IMR-90 (cell line): ENCODE results near the gene WDR46. TPM values are rescaled to one million over a fixed set of nuclear protein-coding genes. Genes with fewer than 3 reads are reported as not detected.

Experiments used
- ATAC-seq: fragments of 200-7000 bp; cut with Tn5 transposase; 2 replicates; pipeline ENCODE4 v1.9.1; 2020; ENCODE audit warnings: low read depth, mild to moderate bottlenecking, moderate library complexity
- BruUV-seq: library from RNA; stranded (reverse); fragments of 400-500 nt; replicated peaks from 2 replicates; lab custom pipeline; 2021; lab: Mats Ljungman, UMichigan
- CTCF ChIA-PET: fragments of 300-600 bp; formaldehyde crosslinking; extraction: SDS; loops from one replicate; lab custom pipeline; 2021; ENCODE audit warnings: antibody characterized with exemption; lab: Yijun Ruan, JAX
- POLR2A ChIA-PET: fragments of 300-600 bp; sonication (Branson Sonifier 250); formaldehyde crosslinking; loops from one replicate; lab custom pipeline; 2022; ENCODE audit warnings: antibody characterized with exemption; ENCODE audit not compliant: unreplicated experiment; lab: Charles Lee
- DNase-seq: peaks from one replicate; pipeline ENCODE4 v3.0.0; 2013
- H2AFZ ChIP-seq: replicated peaks from 2 replicates; pipeline ENCODE3; 2013; ENCODE audit warnings: low read length, mild to moderate bottlenecking; ENCODE audit not compliant: poor library complexity
- H2AK5ac ChIP-seq: 2 replicates; pipeline ENCODE4 v1.6.1; 2013; ENCODE audit warnings: low read depth, low read length, inconsistent platforms
- H2AK9ac ChIP-seq: replicated peaks from 2 replicates; pipeline ENCODE3; 2013; ENCODE audit warnings: mild to moderate bottlenecking, low read depth, low read length, moderate library complexity; ENCODE audit not compliant: poor library complexity
- H2BK120ac ChIP-seq: 2 replicates; pipeline ENCODE4 v1.6.1; 2013; ENCODE audit warnings: low read depth, low read length, inconsistent platforms
- H2BK15ac ChIP-seq: 3 replicates; pipeline ENCODE4 v1.6.1; 2013; ENCODE audit warnings: low read depth, low read length, inconsistent platforms
- H2BK20ac ChIP-seq: 2 replicates; pipeline ENCODE4 v1.6.1; 2013; ENCODE audit warnings: low read depth, mild to moderate bottlenecking, inconsistent platforms, low read length, moderate library complexity
- H2BK5ac ChIP-seq: 2 replicates; pipeline ENCODE4 v1.6.1; 2013; ENCODE audit warnings: mild to moderate bottlenecking, low read depth, low read length, inconsistent platforms; ENCODE audit not compliant: poor library complexity, severe bottlenecking
- H3K14ac ChIP-seq: replicated peaks from 2 replicates; pipeline ENCODE4 v1.6.1; 2013; ENCODE audit warnings: low read depth, low read length, inconsistent platforms
- H3K18ac ChIP-seq: 2 replicates; pipeline ENCODE4 v1.6.1; 2013; ENCODE audit warnings: low read depth, low read length, control low read depth
- H3K23ac ChIP-seq: 2 replicates; pipeline ENCODE4 v1.6.1; 2013; ENCODE audit warnings: low read depth, low read length, inconsistent platforms
- H3K27ac ChIP-seq: 2 replicates; pipeline ENCODE4 v1.5.1; 2013; ENCODE audit warnings: mild to moderate bottlenecking, control low read depth, low read length; ENCODE audit not compliant: insufficient read depth
- H3K27me3 ChIP-seq: 2 replicates; pipeline ENCODE4 v1.6.1; 2013; ENCODE audit warnings: low read length; ENCODE audit not compliant: control insufficient read depth, insufficient read depth
- H3K36me3 ChIP-seq: 2 replicates; pipeline ENCODE4 v1.6.1; 2013; ENCODE audit warnings: low read length, mixed read lengths; ENCODE audit not compliant: control insufficient read depth, insufficient read depth
- H3K4ac ChIP-seq: 2 replicates; pipeline ENCODE4 v1.6.1; 2013; ENCODE audit warnings: low read depth, low read length, inconsistent platforms
- H3K4me1 ChIP-seq: 2 replicates; pipeline ENCODE4 v1.6.1; 2013; ENCODE audit warnings: low read length, mixed read lengths; ENCODE audit not compliant: control insufficient read depth, insufficient read depth
- H3K4me2 ChIP-seq: 2 replicates; pipeline ENCODE4 v1.6.1; 2013; ENCODE audit warnings: low read depth, mild to moderate bottlenecking, control low read depth, low read length, moderate library complexity
- H3K4me3 ChIP-seq: 2 replicates; pipeline ENCODE4 v1.5.1; 2013; ENCODE audit warnings: low read depth, mild to moderate bottlenecking, control low read depth, low read length, moderate library complexity; ENCODE audit not compliant: insufficient read depth
- H3K56ac ChIP-seq: 2 replicates; pipeline ENCODE4 v1.6.1; 2013; ENCODE audit warnings: low read length, inconsistent platforms; ENCODE audit not compliant: insufficient read depth; ENCODE audit errors: extremely low read depth
- H3K79me1 ChIP-seq, 2 experiments: 2 replicates each; pipeline ENCODE4 v1.6.1; 2013; ENCODE audit warnings: low read length in 2 of 2, inconsistent platforms in 1 of 2, low read depth in 1 of 2
- H3K9ac ChIP-seq: 2 replicates; pipeline ENCODE4 v1.6.1; 2013; ENCODE audit warnings: low read depth, low read length, control low read depth
- H3K9me1 ChIP-seq: 2 replicates; pipeline ENCODE4 v1.6.1; 2013; ENCODE audit warnings: low read length, inconsistent platforms; ENCODE audit not compliant: insufficient read depth
- H3K9me3 ChIP-seq: 2 replicates; pipeline ENCODE4 v1.6.1; 2013; ENCODE audit warnings: low read length; ENCODE audit not compliant: control insufficient read depth, insufficient read depth
- H4K20me1 ChIP-seq: 2 replicates; pipeline ENCODE4 v1.6.1; 2013; ENCODE audit warnings: low read length, inconsistent platforms; ENCODE audit not compliant: insufficient read depth
- H4K5ac ChIP-seq: 2 replicates; pipeline ENCODE4 v1.6.1; 2013; ENCODE audit warnings: mild to moderate bottlenecking, low read depth, low read length, control low read depth
- H4K8ac ChIP-seq, 2 experiments: 2 replicates each; pipeline ENCODE4 v1.6.1; 2013; ENCODE audit warnings: low read depth in 2 of 2, low read length in 2 of 2, control low read depth in 1 of 2, inconsistent platforms in 1 of 2
- H4K91ac ChIP-seq: 2 replicates; pipeline ENCODE4 v1.6.1; 2013; ENCODE audit warnings: low read depth, low read length, inconsistent platforms; ENCODE audit not compliant: insufficient read depth
- ELK1 ChIP-seq: fragments of 150-350 bp; IDR thresholded peaks from 2 replicates; pipeline ENCODE4 v1.6.1; 2016; ENCODE audit warnings: low read depth, mild to moderate bottlenecking, low read length, moderate library complexity, borderline replicate concordance
- FOS ChIP-seq: fragments of 150-350 bp; IDR thresholded peaks from 2 replicates; pipeline ENCODE4 v1.6.1; 2016; ENCODE audit warnings: low read depth, low read length
- MXI1 ChIP-seq: IDR thresholded peaks from 2 replicates; pipeline ENCODE4 v1.6.1; 2012; ENCODE audit warnings: low read depth, mild to moderate bottlenecking, low read length, moderate library complexity, borderline replicate concordance
- RFX5 ChIP-seq: IDR thresholded peaks from 2 replicates; pipeline ENCODE4 v1.8.0; 2012; ENCODE audit warnings: low read depth, mild to moderate bottlenecking, low read length, moderate library complexity
- WGBS, 2 experiments: methylation state at CpG; one replicate each; pipeline versions ENCODE4 v1.1.5 to v1.1.7; 2013; ENCODE audit warnings: missing lambda C conversion rate in 2 of 2; ENCODE audit not compliant: insufficient read length in 1 of 2; ENCODE audit errors: extremely low coverage in 2 of 2; 5-methylcytosine and 5-hydroxymethylcytosine counted together
- dilution Hi-C: fragments of 300-500 bp; cut with HindIII; formaldehyde crosslinking; loops from one replicate; pipeline ENCODE4 v1.14.3; 2018; ENCODE audit warnings: low sequenced_read_pairs; ENCODE audit not compliant: unreplicated experiment
- in situ Hi-C: fragments of 300-500 bp; cut with MboI; formaldehyde crosslinking; loops from 3 replicates; pipeline ENCODE4 v1.14.3; 2019; ENCODE audit warnings: low sequenced_read_pairs, inconsistent platforms, mixed read lengths
- intact Hi-C: fragments of 100-400 bp; cut with micrococcal nuclease; formaldehyde crosslinking; loops from 2 replicates; pipeline ENCODE4 v1.10.0; 2022
- polyA plus RNA-seq, 3 experiments: library from polyadenylated mRNA; depleted of rRNA; stranded (reverse); fragments of >200 nt; gene quantifications; 2 replicates each; pipeline ENCODE4 v1.2.3, GENCODE V29; 2012; ENCODE audit warnings: low replicate concordance in 1 of 3
- total RNA-seq: library from RNA; depleted of rRNA; stranded (reverse); fragments of >200 nt; gene quantifications from 2 replicates; pipeline ENCODE4 v1.2.3, GENCODE V29; 2012
- TF ChIP-seq, protein P1 (sequence below): fragments of 150-350 bp; IDR thresholded peaks from 2 replicates; pipeline ENCODE4 v1.6.1; 2017; ENCODE audit warnings: mild to moderate bottlenecking, antibody characterized with exemption, low read length, low read depth

WDR46 gene
- total and polyA plus RNA-seq, 2 of the 4 experiments (the other 2 are of a cell fraction), result 73.8 to 81.6 TPM

- Histone ChIP-seq H3K4me3 (no peak overlapping the region), H3K79me1 (peaks cover 21 to 50% of the 10 kb centered on the region in 2 experiments), H2BK120ac (no peak overlapping the region), H3K9me1 (peaks cover 6% of the 10 kb centered on the region), H4K5ac (no peak overlapping the region), H3K23ac (no peak overlapping the region), H4K20me1 (peaks cover 66% of the 10 kb centered on the region), H2AK5ac (no peak overlapping the region), H3K18ac (no peak overlapping the region), H3K4me1 (peaks cover 12% of the 10 kb centered on the region), H2AFZ (no peak overlapping the region), H3K4ac (no peak overlapping the region), H3K9ac (no peak overlapping the region), H2AK9ac (peak overlapping the region; percentile 94), H3K9me3 (no peaks in the 10 kb centered on the region), H4K91ac (no peak overlapping the region), H3K27ac (no peak overlapping the region), H3K36me3 (peaks cover 66% of the 10 kb centered on the region), H3K4me2 (no peak overlapping the region), H2BK5ac (no peak overlapping the region), H4K8ac (peak overlapping the region in 1 of 2 experiments; percentile 52; a peak in 1 of 4 replicates), H3K14ac (no peak overlapping the region), H2BK15ac (no peak overlapping the region), H3K56ac (no peak overlapping the region), H3K27me3 (no peaks in the 10 kb centered on the region), H2BK20ac (no peak overlapping the region)
- dilution Hi-C loops, result no loop called here
- WGBS, 2 experiments, result 83% methylated on average over 4 of the region's 9 CpGs; no CpG with 5 or more reads in 1 of the 2 experiments
- intact Hi-C loops, result no loop called here
- in situ Hi-C loops, result no loop called here
- ChIA-PET CTCF (interaction anchor here (1.8 kb wide), 1 partner anchor 19 kb away, joined by 5 read pairs; no protein-coding TSS in a partner anchor), POLR2A (interaction anchor here (1.8 kb wide), 1 partner anchor 11 kb away, joined by 10 read pairs; the partner anchor contains the start of genes PFDN6 and WDR46)
- TF ChIP-seq MXI1 (no peak), ELK1 (no peak), RFX5 (no peak), FOS (no peak)
- TF ChIP-seq, protein P1, sequence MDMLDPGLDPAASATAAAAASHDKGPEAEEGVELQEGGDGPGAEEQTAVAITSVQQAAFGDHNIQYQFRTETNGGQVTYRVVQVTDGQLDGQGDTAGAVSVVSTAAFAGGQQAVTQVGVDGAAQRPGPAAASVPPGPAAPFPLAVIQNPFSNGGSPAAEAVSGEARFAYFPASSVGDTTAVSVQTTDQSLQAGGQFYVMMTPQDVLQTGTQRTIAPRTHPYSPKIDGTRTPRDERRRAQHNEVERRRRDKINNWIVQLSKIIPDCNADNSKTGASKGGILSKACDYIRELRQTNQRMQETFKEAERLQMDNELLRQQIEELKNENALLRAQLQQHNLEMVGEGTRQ, result no peak
- ATAC-seq, result no peak
- DNase-seq, result no peak
- BruUV-seq, result no TSS peak
Observed at GRCh38 chr6:33278392-33278741, 10.7 kb downstream of the WDR46 start.
